ENCODE data around the gene SPEN. TPM values are rescaled to one million over a fixed set of nuclear protein-coding genes. Genes with fewer than 3 reads are reported as not detected.

The SPEN gene
- total and polyA plus RNA-seq, 9 of the 15 experiments (the other 6 are each of a cell fraction or from before 2014, with no cell fraction given) = 5.7 to 87.5 (median 27.2) TPM

DNA sequence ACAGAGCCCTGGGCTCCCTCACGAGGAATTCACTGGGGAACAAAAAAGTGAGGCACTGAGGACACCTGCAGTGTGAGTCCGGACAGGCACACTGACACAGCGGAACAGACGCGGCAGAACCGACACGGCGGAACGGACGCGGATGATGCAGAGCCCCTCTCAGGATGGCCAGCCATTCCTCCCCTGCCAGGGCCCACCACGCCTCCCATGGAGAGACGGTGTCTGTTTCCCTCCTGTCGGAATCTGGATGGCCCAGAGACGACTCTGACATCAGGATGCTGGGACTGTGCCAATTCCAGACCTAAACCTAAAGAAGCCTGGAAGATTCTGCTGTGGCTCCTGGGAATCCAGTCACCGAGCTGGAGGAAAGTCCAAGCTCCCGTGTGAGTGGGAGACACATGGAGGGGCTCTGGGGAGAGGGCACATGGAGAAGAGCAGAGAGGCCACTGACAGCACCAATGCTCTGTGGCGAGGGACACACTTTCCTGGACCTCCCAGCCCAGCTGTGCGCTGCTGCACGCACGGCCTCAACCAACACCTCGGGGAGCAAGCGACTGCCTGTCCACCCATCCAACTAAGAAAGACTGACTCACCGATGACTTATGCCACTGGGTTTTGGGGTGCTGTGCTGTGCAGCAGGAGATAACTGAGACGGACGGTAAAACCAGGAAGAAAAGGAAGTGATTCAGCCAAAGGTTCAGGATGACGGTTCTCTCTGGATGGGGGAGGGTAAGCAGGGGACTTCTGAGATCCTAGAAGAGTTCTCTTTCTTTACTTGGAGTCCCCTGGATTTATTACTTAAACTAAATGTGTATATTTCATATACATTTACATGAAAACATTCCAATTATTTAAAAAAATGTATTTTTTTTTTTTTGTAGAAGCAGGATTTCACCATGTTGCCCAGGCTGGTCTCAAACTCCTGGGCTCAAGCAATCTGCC, 105.1 kb downstream of the SPEN start (continued):
- TF ChIP-seq SRSF3 (IDR thresholded peaks at IDR 0.05; ENCODE audit: insufficient read depth, low read length) (no peak), BCOR (IDR thresholded peaks at IDR 0.05) (peak; percentile 95), PPARD (CRISPR knock-in tag; IDR thresholded peaks at IDR 0.05) (no peak), LCOR (CRISPR knock-in tag; IDR thresholded peaks at IDR 0.05) (peak; percentile 100), RCOR1 (IDR thresholded peaks at IDR 0.05; ENCODE audit: borderline replicate concordance in 1 of 2, low read depth in 2 of 2, low read length in 2 of 2) (peak; percentile 87 to 98), FOXP1 (CRISPR knock-in tag; IDR thresholded peaks at IDR 0.05) (no peak; the same call in 1 of the 2 replicates), RBFOX2 (IDR thresholded peaks at IDR 0.05; ENCODE audit: low read depth, low read length) (peak; percentile 88), GABPB2 (CRISPR knock-in tag; conservative IDR thresholded peaks at IDR 0.05) (no peak), PATZ1 (CRISPR knock-in tag; IDR thresholded peaks at IDR 0.05; ENCODE audit: borderline replicate concordance) (no peak; the same call in 1 of the 2 replicates), ELK3 (CRISPR knock-in tag; IDR thresholded peaks at IDR 0.05) (no peak), ZNF778 (CRISPR knock-in tag; IDR thresholded peaks at IDR 0.05) (no peak), PRPF4 (IDR thresholded peaks at IDR 0.05; ENCODE audit: insufficient read depth, low read depth, low read length, poor library complexity, severe bottlenecking) (no peak)
- TF ChIP-seq, protein P1, sequence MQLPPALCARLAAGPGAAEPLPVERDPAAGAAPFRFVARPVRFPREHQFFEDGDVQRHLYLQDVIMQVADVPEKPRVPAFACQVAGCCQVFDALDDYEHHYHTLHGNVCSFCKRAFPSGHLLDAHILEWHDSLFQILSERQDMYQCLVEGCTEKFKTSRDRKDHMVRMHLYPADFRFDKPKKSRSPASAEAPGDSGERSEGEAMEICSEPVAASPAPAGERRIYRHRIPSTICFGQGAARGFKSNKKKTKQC (CRISPR knock-in tag; IDR thresholded peaks at IDR 0.05) = peak; percentile 57; the same call in 1 of the 2 replicates
- TF ChIP-seq, protein P2, sequence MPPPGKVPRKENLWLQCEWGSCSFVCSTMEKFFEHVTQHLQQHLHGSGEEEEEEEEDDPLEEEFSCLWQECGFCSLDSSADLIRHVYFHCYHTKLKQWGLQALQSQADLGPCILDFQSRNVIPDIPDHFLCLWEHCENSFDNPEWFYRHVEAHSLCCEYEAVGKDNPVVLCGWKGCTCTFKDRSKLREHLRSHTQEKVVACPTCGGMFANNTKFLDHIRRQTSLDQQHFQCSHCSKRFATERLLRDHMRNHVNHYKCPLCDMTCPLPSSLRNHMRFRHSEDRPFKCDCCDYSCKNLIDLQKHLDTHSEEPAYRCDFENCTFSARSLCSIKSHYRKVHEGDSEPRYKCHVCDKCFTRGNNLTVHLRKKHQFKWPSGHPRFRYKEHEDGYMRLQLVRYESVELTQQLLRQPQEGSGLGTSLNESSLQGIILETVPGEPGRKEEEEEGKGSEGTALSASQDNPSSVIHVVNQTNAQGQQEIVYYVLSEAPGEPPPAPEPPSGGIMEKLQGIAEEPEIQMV (tag; conservative IDR thresholded peaks at IDR 0.05; ENCODE audit: low read depth) = no peak; the same call in 1 of the 2 replicates
- TF ChIP-seq, protein P3, sequence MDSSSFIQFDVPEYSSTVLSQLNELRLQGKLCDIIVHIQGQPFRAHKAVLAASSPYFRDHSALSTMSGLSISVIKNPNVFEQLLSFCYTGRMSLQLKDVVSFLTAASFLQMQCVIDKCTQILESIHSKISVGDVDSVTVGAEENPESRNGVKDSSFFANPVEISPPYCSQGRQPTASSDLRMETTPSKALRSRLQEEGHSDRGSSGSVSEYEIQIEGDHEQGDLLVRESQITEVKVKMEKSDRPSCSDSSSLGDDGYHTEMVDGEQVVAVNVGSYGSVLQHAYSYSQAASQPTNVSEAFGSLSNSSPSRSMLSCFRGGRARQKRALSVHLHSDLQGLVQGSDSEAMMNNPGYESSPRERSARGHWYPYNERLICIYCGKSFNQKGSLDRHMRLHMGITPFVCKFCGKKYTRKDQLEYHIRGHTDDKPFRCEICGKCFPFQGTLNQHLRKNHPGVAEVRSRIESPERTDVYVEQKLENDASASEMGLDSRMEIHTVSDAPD (CRISPR knock-in tag; IDR thresholded peaks at IDR 0.05) = no peak
- TF ChIP-seq, protein P4, sequence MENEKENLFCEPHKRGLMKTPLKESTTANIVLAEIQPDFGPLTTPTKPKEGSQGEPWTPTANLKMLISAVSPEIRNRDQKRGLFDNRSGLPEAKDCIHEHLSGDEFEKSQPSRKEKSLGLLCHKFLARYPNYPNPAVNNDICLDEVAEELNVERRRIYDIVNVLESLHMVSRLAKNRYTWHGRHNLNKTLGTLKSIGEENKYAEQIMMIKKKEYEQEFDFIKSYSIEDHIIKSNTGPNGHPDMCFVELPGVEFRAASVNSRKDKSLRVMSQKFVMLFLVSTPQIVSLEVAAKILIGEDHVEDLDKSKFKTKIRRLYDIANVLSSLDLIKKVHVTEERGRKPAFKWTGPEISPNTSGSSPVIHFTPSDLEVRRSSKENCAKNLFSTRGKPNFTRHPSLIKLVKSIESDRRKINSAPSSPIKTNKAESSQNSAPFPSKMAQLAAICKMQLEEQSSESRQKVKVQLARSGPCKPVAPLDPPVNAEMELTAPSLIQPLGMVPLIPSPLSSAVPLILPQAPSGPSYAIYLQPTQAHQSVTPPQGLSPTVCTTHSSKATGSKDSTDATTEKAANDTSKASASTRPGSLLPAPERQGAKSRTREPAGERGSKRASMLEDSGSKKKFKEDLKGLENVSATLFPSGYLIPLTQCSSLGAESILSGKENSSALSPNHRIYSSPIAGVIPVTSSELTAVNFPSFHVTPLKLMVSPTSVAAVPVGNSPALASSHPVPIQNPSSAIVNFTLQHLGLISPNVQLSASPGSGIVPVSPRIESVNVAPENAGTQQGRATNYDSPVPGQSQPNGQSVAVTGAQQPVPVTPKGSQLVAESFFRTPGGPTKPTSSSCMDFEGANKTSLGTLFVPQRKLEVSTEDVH (IDR thresholded peaks at IDR 0.05; ENCODE audit: low read depth, partially characterized antibody) = peak; percentile 62

Measured in K562 (cell line).